Measurements from ENCODE around the gene SHF.

The SHF gene

GRCh38 chr15:45168751-45169551, 18.8 kb downstream of the SHF start:
- DNase-seq: no peak

- DNase-seq: no peak
Observed at GRCh38 chr15:45168286-45168685, 19.5 kb downstream of the SHF start.

GRCh38 chr15:45167631-45168205, 20.0 kb downstream of the SHF start:
- DNase-seq: no peak

GRCh38 chr15:45166834-45167630, 20.7 kb downstream of the SHF start:
- peak; percentile 86 for DNase-seq

- DNase-seq: no peak
Observed at GRCh38 chr15:45165536-45165935, 22.2 kb downstream of the SHF start.

GRCh38 chr15:45164914-45165313, 22.9 kb downstream of the SHF start:
- no peak for DNase-seq

GRCh38 chr15:45163508-45163856, 24.3 kb downstream of the SHF start:
- no peak for DNase-seq

- peak; percentile 75 for DNase-seq
Observed at GRCh38 chr15:45162771-45163507, 24.8 kb downstream of the SHF start.

- DNase-seq: no peak
Observed at GRCh38 chr15:45161666-45162065, 26.1 kb downstream of the SHF start.

GRCh38 chr15:45157974-45158373, 29.8 kb downstream of the SHF start:
- peak; percentile 73 for DNase-seq

- DNase-seq: peak; percentile 73
Observed at GRCh38 chr15:45156744-45157455, 30.9 kb downstream of the SHF start.

- no peak for DNase-seq
Observed at GRCh38 chr15:45155739-45156138, 32.0 kb downstream of the SHF start.

- no peak for DNase-seq
Observed at GRCh38 chr15:45151998-45152828, 35.6 kb downstream of the SHF start.

- DNase-seq: no peak
Observed at GRCh38 chr15:45150997-45151396, 36.8 kb downstream of the SHF start.

- DNase-seq: peak; percentile 7
Observed at GRCh38 chr15:45150481-45150880, 37.3 kb downstream of the SHF start.

- no peak for DNase-seq
Observed at GRCh38 chr15:45149060-45149459, 38.7 kb downstream of the SHF start.

GRCh38 chr15:45148076-45149059, 39.4 kb downstream of the SHF start:
- DNase-seq: no peak

GRCh38 chr15:45147606-45148005, 40.2 kb downstream of the SHF start:
- no peak for DNase-seq

- DNase-seq: no peak
Observed at GRCh38 chr15:45146405-45146804, 41.4 kb downstream of the SHF start.

- DNase-seq: no peak
Observed at GRCh38 chr15:45144775-45145174, 43.0 kb downstream of the SHF start.

Measured in fibroblast of skin of right quadriceps (primary cell).